Body of pancreas (tissue), 4 donors: Measurements from ENCODE around the gene SCN4A. TPM values are rescaled to one million over a fixed set of nuclear protein-coding genes. Genes with fewer than 3 reads are reported as not detected.

Experiments used
- ATAC-seq: fragments of 150-250 bp; one replicate; pipeline ENCODE4 v1.9.1; 2016
- DNase-seq, 4 donors: peaks; one replicate each; pipeline ENCODE4 v3.0.0-alpha.2; 2019
- H3K27ac ChIP-seq, 4 donors: fragments of 200-600 bp; sonication (generic); 1 replicate in 3 of 4; 2 replicates in 1 of 4; pipeline versions ENCODE4 v1.5.1 to v1.6.1; 2016 to 2019; ENCODE audit warnings: mild to moderate bottlenecking in 1 of 4, mixed read lengths in 1 of 4, moderate library complexity in 1 of 4
- H3K27me3 ChIP-seq, 2 donors: fragments of 200-600 bp; sonication (generic); one replicate each; pipeline ENCODE4 v1.6.0; 2016; ENCODE audit warnings: mild to moderate bottlenecking in 1 of 2
- H3K36me3 ChIP-seq, 2 donors: fragments of 200-600 bp; sonication (generic); replicated peaks in 1 of 2; 2 replicates each; pipeline ENCODE4 v1.5.1; 2016; ENCODE audit warnings: low read depth in 2 of 2; ENCODE audit not compliant: insufficient read depth in 1 of 2
- H3K4me1 ChIP-seq: fragments of 200-600 bp; sonication (generic); one replicate; pipeline ENCODE4 v1.6.0; 2016
- H3K4me3 ChIP-seq, 2 donors: fragments of 200-600 bp; sonication (generic); 1 replicate in 1 of 2; 2 replicates in 1 of 2; pipeline ENCODE4 v1.5.1; 2016 to 2019
- H3K9me3 ChIP-seq, 3 donors: fragments of 200-600 bp; sonication (generic); 1 replicate in 2 of 3; 2 replicates in 1 of 3; pipeline ENCODE4 v1.5.1; 2016
- POLR2A ChIP-seq, 3 donors: fragments of 450-650 bp; IDR thresholded peaks; one replicate each; pipeline ENCODE4 v1.6.1; 2016; ENCODE audit warnings: antibody characterized with exemption in 3 of 3, mild to moderate bottlenecking in 2 of 3
- WGBS, 2 donors: methylation state at CpG; one replicate each; pipeline ENCODE4 v1.1.5; 2017; 5-methylcytosine and 5-hydroxymethylcytosine counted together
- intact Hi-C: fragments of 100-400 bp; cut with DNase I; formaldehyde crosslinking; loops from one replicate; pipeline ENCODE4 v1.15.1; 2023
- total RNA-seq, 2 donors: library from RNA; depleted of rRNA; stranded (reverse); fragments of >200 nt; gene quantifications; one replicate each; pipeline ENCODE4 v1.1.0, GENCODE V29; 2016
- TF ChIP-seq, protein P1 (sequence below), 7 experiments: fragments of 450-650 bp in 4 of 7; fragments of 200-600 bp in 3 of 7; sonication (generic) in 3 of 7; IDR thresholded peaks; one replicate each; pipeline ENCODE4 v1.5.1; 2016 to 2019; ENCODE audit warnings: antibody characterized with exemption in 7 of 7

The SCN4A gene
- total RNA-seq, 2 donors from 2014 or later: 0.26 to 1.3 TPM

DNA sequence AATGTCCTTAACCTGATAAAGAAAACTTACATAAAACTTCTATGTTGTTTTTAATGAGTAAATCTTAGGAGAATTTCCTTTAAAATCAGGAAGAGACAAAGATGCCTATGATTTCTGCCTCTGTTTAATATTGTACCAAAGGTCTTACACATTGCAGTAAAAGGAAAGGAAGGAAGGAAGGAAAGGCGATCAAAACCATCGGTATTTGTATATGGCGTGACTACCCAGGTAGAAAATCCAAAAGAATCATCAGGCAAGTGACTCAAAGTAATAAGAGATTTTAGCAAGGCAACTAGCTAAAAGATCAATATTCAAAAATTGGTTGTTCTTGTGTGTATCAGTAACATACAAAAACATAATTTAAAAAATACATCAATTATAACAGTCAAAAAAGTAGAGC is 44.3 kb upstream of the SCN4A start:
- DNase-seq: no peak
- TF ChIP-seq, protein P1, sequence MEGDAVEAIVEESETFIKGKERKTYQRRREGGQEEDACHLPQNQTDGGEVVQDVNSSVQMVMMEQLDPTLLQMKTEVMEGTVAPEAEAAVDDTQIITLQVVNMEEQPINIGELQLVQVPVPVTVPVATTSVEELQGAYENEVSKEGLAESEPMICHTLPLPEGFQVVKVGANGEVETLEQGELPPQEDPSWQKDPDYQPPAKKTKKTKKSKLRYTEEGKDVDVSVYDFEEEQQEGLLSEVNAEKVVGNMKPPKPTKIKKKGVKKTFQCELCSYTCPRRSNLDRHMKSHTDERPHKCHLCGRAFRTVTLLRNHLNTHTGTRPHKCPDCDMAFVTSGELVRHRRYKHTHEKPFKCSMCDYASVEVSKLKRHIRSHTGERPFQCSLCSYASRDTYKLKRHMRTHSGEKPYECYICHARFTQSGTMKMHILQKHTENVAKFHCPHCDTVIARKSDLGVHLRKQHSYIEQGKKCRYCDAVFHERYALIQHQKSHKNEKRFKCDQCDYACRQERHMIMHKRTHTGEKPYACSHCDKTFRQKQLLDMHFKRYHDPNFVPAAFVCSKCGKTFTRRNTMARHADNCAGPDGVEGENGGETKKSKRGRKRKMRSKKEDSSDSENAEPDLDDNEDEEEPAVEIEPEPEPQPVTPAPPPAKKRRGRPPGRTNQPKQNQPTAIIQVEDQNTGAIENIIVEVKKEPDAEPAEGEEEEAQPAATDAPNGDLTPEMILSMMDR (IDR thresholded peaks at IDR 0.05): no peak
- TF ChIP-seq POLR2A (IDR thresholded peaks at IDR 0.05): no peak
- no peak overlapping the region for H3K4me3 ChIP-seq
- H3K9me3 ChIP-seq: no peaks in the 10 kb centered on the region
- intact Hi-C loops: no loop called here
- H3K4me1 ChIP-seq: peaks cover 8% of the 10 kb centered on the region
- H3K27ac ChIP-seq: peak overlapping the region in 1 of 4 donors; percentile 11
- ATAC-seq: no peak
- WGBS, 2 donors: 60 to 90% methylated on average over 3 of the region's 3 CpGs
- no peaks in the 10 kb centered on the region for H3K36me3 ChIP-seq
- no peaks in the 10 kb centered on the region for H3K27me3 ChIP-seq

DNA sequence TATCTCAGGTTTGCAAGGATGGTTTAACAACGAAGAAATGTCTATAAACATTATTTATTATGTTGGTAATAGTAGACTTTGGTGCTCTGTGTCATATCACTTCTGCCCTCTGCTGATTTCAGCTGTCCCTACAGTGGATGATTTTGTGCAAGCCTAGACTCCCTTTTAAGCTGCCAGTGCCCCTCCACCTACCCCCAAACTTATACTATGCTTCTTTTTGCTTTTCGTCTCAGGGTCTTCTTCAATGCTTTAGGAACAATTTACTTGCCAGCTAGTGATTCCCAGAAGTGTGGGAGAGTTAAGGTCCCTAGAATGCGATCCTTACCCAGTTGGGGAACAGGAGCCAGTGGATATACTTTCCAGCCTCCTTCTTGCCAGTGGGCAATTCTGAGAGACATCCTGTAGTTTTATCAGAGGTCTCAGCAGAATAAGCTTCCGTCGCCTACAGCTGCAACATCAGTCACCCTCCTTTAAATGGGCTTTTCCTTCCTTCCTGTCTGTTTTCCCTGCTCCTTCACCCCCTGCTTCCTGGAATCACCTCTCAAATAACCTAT is 43.6 kb upstream of the SCN4A start:
- WGBS, 2 donors: 62 to 63% methylated on average over 5 of the region's 5 CpGs
- Histone ChIP-seq H3K36me3 (no peaks in the 10 kb centered on the region), H3K9me3 (no peaks in the 10 kb centered on the region), H3K27ac (peak overlapping the region in 1 of 4 donors; percentile 11), H3K4me3 (no peak overlapping the region), H3K4me1 (peaks cover 8% of the 10 kb centered on the region), H3K27me3 (no peaks in the 10 kb centered on the region)
- TF ChIP-seq POLR2A (IDR thresholded peaks at IDR 0.05): no peak
- TF ChIP-seq, protein P1 (IDR thresholded peaks at IDR 0.05): no peak
- ATAC-seq (no peak), DNase-seq (no peak)
- intact Hi-C loops: no loop called here

DNA sequence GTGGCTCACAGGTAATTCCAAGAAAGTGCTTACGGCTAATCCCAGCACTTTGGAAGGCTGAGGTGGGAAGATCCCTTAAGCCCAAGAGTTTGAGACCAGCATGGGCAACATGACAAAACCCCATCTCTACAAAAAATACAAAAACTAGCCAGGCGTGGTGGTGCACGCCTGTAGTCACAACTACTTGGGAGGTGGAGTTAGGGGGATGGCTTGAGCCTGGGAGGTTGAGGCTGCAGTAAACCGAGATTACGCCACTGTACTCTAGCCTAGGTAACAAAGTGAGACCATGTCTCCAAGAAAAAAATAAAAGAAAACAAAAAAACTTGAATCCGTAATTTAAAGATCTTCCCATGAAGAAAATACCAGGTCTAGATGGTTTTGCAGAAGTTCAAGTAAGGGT is 42.7 kb upstream of the SCN4A start:
- no peak overlapping the region for H3K27ac ChIP-seq
- TF ChIP-seq, protein P1 (IDR thresholded peaks at IDR 0.05): no peak
- TF ChIP-seq POLR2A (IDR thresholded peaks at IDR 0.05): no peak
- WGBS, 2 donors: 95 to 99% methylated on average over 6 of the region's 6 CpGs

DNA sequence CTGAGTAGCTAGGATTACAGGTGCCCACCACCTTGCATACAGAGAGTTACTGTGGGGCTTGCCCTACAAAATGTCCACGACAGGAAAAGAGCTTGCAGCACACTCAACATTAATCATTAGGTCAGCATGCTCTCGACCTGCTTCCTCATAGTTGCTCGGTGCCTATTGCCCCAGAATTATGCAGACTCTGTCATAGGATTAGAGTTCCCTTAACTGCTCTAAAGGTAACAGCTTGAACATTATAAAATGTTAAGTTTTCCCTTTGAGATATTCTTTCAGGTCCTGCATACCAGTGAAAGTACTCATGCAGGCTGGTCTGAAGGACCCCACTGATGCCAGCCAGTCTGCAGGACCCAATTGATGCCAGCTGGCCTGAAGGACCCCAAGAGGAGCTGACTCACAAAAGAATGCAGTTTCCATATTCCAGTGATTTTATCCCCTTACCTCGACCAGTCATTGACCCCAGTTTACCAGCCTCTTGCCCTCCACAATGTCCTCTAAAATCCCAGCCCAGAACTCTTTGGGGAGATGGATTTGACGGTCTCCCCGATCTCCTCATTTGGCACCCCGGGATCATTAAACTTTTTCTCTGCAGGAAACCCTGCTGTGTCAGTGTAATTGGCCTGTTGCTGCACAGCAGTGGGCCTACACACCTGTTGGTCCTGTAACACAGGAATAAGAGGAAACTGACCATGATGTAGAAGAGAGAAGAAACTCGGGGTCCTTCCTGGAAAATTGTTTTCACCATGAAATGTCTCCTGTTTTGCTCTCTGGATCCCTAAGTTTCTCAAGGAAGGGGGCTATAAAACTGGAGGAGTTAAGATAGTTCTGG is 37.1 kb upstream of the SCN4A start:
- H3K4me1 ChIP-seq: no peaks in the 10 kb centered on the region
- ATAC-seq (no peak), DNase-seq (peak in 1 of 4 donors; percentile 37)
- H3K27ac ChIP-seq: no peak overlapping the region
- intact Hi-C loops: no loop called here
- H3K9me3 ChIP-seq: no peaks in the 10 kb centered on the region
- no peak for TF ChIP-seq POLR2A (IDR thresholded peaks at IDR 0.05)
- TF ChIP-seq, protein P1 (IDR thresholded peaks at IDR 0.05): no peak
- no peaks in the 10 kb centered on the region for H3K36me3 ChIP-seq
- no peak overlapping the region for H3K4me3 ChIP-seq
- no peaks in the 10 kb centered on the region for H3K27me3 ChIP-seq
- 65 to 69% methylated on average over 8 of the region's 8 CpGs for WGBS, 2 donors

More for the DNA sequence above, 42.7 kb upstream of the SCN4A start:
- Histone ChIP-seq H3K9me3 (no peaks in the 10 kb centered on the region), H3K36me3 (no peaks in the 10 kb centered on the region), H3K4me1 (peaks cover 8% of the 10 kb centered on the region), H3K4me3 (no peak overlapping the region), H3K27me3 (no peaks in the 10 kb centered on the region)
- intact Hi-C loops: no loop called here
- DNase-seq: no peak
- ATAC-seq: no peak
